Epithelial cell of proximal tubule (primary cell): ENCODE data around the gene SGSM1. TPM values are rescaled to one million over a fixed set of nuclear protein-coding genes. Genes with fewer than 3 reads are reported as not detected.
A peak's percentile ranks its signal among the peaks of the same experiment; 100 is the strongest.

Source experiments
- DNase-seq: peaks from one replicate; pipeline ENCODE4 v3.0.0-alpha.2; 2011; ENCODE audit warnings: low read depth
- H3K4me3 ChIP-seq: 2 replicates; pipeline ENCODE4 v1.5.1; 2011; ENCODE audit warnings: low read depth, mild to moderate bottlenecking, low read length
- total RNA-seq: library from RNA; depleted of rRNA; stranded (reverse); fragments of >200 nt; gene quantifications from 2 replicates; pipeline ENCODE4 v1.2.3, GENCODE V29; 2015
- TF ChIP-seq, protein P1 (sequence below): conservative IDR thresholded peaks from 2 replicates; pipeline ENCODE4 v1.5.1; 2012; ENCODE audit warnings: low read depth, mild to moderate bottlenecking, low read length

The SGSM1 gene
- total RNA-seq, 1 donor from 2014 or later = under 0.01 TPM

GRCh38 chr22:24765166-24765565, 40.8 kb upstream of the SGSM1 start:
- no peak overlapping the region for H3K4me3 ChIP-seq
- TF ChIP-seq, protein P1, sequence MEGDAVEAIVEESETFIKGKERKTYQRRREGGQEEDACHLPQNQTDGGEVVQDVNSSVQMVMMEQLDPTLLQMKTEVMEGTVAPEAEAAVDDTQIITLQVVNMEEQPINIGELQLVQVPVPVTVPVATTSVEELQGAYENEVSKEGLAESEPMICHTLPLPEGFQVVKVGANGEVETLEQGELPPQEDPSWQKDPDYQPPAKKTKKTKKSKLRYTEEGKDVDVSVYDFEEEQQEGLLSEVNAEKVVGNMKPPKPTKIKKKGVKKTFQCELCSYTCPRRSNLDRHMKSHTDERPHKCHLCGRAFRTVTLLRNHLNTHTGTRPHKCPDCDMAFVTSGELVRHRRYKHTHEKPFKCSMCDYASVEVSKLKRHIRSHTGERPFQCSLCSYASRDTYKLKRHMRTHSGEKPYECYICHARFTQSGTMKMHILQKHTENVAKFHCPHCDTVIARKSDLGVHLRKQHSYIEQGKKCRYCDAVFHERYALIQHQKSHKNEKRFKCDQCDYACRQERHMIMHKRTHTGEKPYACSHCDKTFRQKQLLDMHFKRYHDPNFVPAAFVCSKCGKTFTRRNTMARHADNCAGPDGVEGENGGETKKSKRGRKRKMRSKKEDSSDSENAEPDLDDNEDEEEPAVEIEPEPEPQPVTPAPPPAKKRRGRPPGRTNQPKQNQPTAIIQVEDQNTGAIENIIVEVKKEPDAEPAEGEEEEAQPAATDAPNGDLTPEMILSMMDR = no peak
- no peak for DNase-seq

DNA sequence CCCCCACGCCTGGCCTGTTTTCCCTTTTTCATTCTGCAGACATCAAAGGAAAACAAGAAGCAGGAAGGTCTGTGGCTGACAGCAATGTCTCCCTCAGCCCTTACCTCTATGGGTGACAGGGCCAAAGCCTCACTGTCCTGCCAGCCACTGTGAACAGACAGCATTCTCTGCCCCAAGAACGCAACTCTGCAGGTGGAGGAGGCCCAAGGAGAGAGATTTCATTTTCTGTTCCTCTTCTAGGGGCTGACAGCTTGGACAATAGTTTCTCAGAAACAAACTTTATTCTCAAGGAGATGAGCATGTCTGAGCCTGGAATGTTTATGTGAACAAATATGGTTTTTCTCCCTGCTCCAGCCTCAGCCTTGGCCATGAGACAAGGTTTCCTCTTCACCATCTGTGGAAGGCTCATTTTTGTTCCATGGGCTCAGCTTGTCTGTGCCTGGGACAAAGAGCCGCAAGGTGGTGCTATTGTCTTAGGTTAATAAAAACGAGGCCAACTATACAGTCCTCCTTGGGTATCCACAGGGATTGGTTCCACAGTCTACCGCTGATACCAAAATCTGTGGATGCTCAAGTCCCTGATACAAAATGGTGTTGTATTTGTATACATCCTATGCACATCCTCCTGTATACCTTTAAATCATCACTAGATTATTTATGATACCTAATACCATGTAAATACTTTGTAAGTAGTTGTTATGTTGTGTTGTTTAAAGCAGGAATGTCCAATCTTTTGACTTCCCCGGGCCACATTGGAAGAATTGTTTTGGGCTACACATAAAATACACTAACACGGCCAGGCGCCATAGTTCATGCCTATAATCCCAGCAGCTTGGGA, 37.3 kb upstream of the SGSM1 start:
- DNase-seq = peak; percentile 12
- no peak overlapping the region for H3K4me3 ChIP-seq
- TF ChIP-seq, protein P1 = peak; percentile 79

DNA sequence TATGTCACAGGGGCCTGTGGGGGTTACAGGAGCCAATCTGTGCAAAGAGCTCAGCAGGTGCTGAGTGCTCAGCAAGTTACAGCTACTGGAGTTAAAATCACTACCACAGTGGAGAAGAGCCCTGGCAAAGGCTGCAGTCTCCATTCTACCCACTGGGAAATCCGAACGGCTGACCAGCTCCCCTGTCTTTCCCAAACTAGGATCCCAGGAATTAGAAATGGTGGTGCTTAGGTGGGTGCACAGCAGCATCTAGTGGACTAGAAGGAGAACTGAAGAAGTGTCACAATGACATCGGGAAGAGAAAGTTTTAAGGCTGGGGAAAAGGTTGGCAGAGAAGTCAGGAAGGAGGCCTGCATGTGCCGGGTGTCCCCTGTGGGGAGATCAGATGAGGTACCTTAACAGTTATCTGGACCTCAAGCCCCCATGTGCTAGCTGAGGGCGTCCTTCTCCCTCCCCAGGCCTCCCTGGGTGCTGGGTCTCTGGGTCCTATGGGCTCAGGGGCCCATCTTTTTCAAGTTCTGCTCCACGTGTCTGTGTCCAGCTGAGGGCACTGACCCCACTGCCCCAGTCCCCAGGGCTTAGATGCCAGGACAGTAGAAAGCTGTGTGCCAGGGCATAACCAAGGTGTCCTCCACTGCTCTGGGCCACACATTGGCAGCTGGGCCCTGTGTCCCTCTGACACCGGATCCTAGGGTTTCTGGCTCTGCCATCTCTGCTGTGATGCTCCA, 33.4 kb upstream of the SGSM1 start:
- TF ChIP-seq, protein P1 = peak; percentile 78
- no peak overlapping the region for H3K4me3 ChIP-seq
- peak; percentile 4 for DNase-seq

DNA sequence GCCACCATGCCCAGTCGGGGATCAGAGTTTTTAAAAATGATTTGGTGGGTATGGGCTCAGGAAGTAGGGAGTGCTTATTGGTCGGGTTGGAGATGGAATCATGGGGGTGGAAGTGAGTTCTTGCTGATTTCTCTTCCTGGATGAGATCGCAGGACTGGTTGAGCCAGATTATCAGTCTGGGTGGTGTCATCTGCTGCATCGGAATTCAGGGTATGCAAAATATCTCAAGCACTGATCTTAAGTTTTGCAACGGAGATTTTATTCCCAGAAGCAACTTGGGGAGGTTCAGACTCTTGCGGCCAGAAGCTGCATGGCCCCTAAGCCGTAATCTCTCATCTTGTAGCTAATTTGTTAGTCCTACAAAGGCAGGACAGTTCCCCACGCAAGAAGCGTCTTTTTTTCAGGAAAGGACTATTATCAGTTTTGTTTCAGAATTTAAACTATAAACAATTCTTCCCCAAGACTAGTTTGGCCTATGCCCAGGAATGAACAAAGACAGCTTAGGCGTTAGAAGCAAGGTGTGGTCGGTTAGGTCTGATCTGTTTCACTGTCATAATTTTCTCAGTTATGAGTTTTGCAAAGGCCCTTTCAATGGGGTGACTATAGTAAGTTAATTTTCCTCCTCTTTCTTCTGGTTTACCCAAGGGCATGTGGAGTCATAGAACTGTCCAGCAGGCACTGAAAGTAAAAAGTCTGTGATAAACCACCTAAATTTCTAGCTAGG, 30.1 kb upstream of the SGSM1 start:
- no peak for DNase-seq
- no peak overlapping the region for H3K4me3 ChIP-seq
- TF ChIP-seq, protein P1 = no peak

GRCh38 chr22:24776525-24776924, 29.5 kb upstream of the SGSM1 start:
- H3K4me3 ChIP-seq = no peak overlapping the region
- no peak for DNase-seq
- TF ChIP-seq, protein P1 = no peak

- DNase-seq = no peak
- no peak overlapping the region for H3K4me3 ChIP-seq
- TF ChIP-seq, protein P1 = no peak
These were observed 16.5 kb upstream of the SGSM1 start for GRCh38 chr22:24789516-24789915.
